HG02885 (cell line): ENCODE data around the gene PROCA1.
A peak's percentile ranks its signal among the peaks of the same experiment; 100 is the strongest.
"Not testable (repeated sequence)": the region's sequence is repeated elsewhere in the genome, so short reads cannot be mapped to it uniquely, and the experiment has no call there.

Experiments
- ATAC-seq: cut with Tn5 transposase; IDR thresholded peaks from one replicate; pipeline ENCODE4 v1.9.1; 2021; ENCODE audit warnings: mild to moderate bottlenecking; ENCODE audit not compliant: unreplicated experiment, poor library complexity

PROCA1 gene

GRCh38 chr17:28686296-28686695 lies 25.4 kb downstream of the PROCA1 start:
- no peak for ATAC-seq

GRCh38 chr17:28685366-28685765 lies 26.3 kb downstream of the PROCA1 start:
- ATAC-seq: no peak

- ATAC-seq: no peak
Observed at GRCh38 chr17:28684963-28685362, 26.7 kb downstream of the PROCA1 start.

GRCh38 chr17:28682655-28683054 lies 29.0 kb downstream of the PROCA1 start:
- ATAC-seq: no peak

- no peak for ATAC-seq
Observed at GRCh38 chr17:28675980-28676379, 35.7 kb downstream of the PROCA1 start.

GRCh38 chr17:28675490-28675889 lies 36.2 kb downstream of the PROCA1 start:
- ATAC-seq: no peak

GRCh38 chr17:28669918-28670317 lies 41.8 kb downstream of the PROCA1 start:
- no peak for ATAC-seq

GRCh38 chr17:28667870-28668269 lies 43.8 kb downstream of the PROCA1 start:
- ATAC-seq: no peak

- no peak for ATAC-seq
Observed at GRCh38 chr17:28665994-28666393, 45.7 kb downstream of the PROCA1 start.

- no peak for ATAC-seq
Observed at GRCh38 chr17:28663723-28664122, 48.0 kb downstream of the PROCA1 start.

- no peak for ATAC-seq
Observed at GRCh38 chr17:28662527-28662829, 49.2 kb downstream of the PROCA1 start.

GRCh38 chr17:28661635-28662526 lies 49.8 kb downstream of the PROCA1 start, which contains the start of the genes SDF2 and SUPT6H:
TSS of gene SDF2 (minus strand) at chr17:28661906. CDS start at chr17:28661876, 30 bp downstream.
TSS of gene SUPT6H (plus strand) at chr17:28662205. CDS start at chr17:28673402, 11,197 bp downstream.
- peak; percentile 86 for ATAC-seq

- ATAC-seq: not testable (repeated sequence)
Observed at GRCh38 chr17:28659497-28659881, 52.2 kb downstream of the PROCA1 start.

- not testable (repeated sequence) for ATAC-seq
Observed at GRCh38 chr17:28658766-28659496, 52.8 kb downstream of the PROCA1 start.

- ATAC-seq: not testable (repeated sequence)
Observed at GRCh38 chr17:28658342-28658741, 53.3 kb downstream of the PROCA1 start.

GRCh38 chr17:28657756-28658155 lies 53.9 kb downstream of the PROCA1 start:
- ATAC-seq: no peak

- ATAC-seq: no peak
Observed at GRCh38 chr17:28655160-28655559, 56.5 kb downstream of the PROCA1 start.
